DND-41 (cell line): ENCODE measurements around the gene SULT1E1.

ENCODE experiments used
- ATAC-seq: fragments of 200-7000 bp; cut with Tn5 transposase; 3 replicates; pipeline ENCODE4 v1.9.1; 2021; ENCODE audit warnings: low read depth; ENCODE audit not compliant: insufficient read depth
- DNase-seq: peaks from one replicate; pipeline ENCODE4 v3.0.0-alpha.2; 2020
- H2AFZ ChIP-seq: 2 replicates; pipeline ENCODE4 v1.6.0; 2012; ENCODE audit warnings: low read depth, low read length
- H3K27ac ChIP-seq: 2 replicates; pipeline ENCODE4 v1.5.1; 2012; ENCODE audit warnings: low read length, inconsistent platforms
- H3K27me3 ChIP-seq: fragments of 200-600 bp; sonication (generic); 2 replicates; pipeline ENCODE4 v1.6.0; 2012; ENCODE audit warnings: low read length, mild to moderate bottlenecking, inconsistent platforms; ENCODE audit not compliant: insufficient read depth, poor library complexity
- H3K36me3 ChIP-seq: 2 replicates; pipeline ENCODE4 v1.5.1; 2012; ENCODE audit warnings: low read length, inconsistent platforms; ENCODE audit not compliant: insufficient read depth
- H3K4me1 ChIP-seq: 2 replicates; pipeline ENCODE4 v1.5.1; 2012; ENCODE audit warnings: mild to moderate bottlenecking, low read length; ENCODE audit not compliant: insufficient read depth
- H3K4me2 ChIP-seq: 2 replicates; pipeline ENCODE4 v1.6.0; 2012; ENCODE audit warnings: mild to moderate bottlenecking, moderate library complexity, low read length, inconsistent platforms; ENCODE audit not compliant: insufficient read depth
- H3K4me3 ChIP-seq, 2 experiments: fragments of 200-600 bp in 1 of 2; shearing (Covaris generic) in 1 of 2; 2 replicates each; pipeline ENCODE4 v1.5.1; 2012 to 2016; ENCODE audit warnings: inconsistent platforms in 2 of 2, low read length in 2 of 2, mild to moderate bottlenecking in 2 of 2, low read depth in 1 of 2, moderate library complexity in 1 of 2
- H3K79me2 ChIP-seq: 2 replicates; pipeline ENCODE4 v1.6.0; 2012; ENCODE audit warnings: low read length, inconsistent platforms; ENCODE audit not compliant: insufficient read depth
- H3K9ac ChIP-seq: 2 replicates; pipeline ENCODE4 v1.6.0; 2012; ENCODE audit warnings: low read depth, mild to moderate bottlenecking, inconsistent platforms, low read length, moderate library complexity
- H3K9me3 ChIP-seq: 2 replicates; pipeline ENCODE4 v1.5.1; 2012; ENCODE audit warnings: low read length, moderate library complexity, mild to moderate bottlenecking, inconsistent platforms; ENCODE audit not compliant: insufficient read depth, severe bottlenecking
- H4K20me1 ChIP-seq: 2 replicates; pipeline ENCODE4 v1.6.0; 2012; ENCODE audit warnings: low read length; ENCODE audit not compliant: insufficient read depth
- EZH2 ChIP-seq: IDR thresholded peaks from 3 replicates; pipeline ENCODE4 v1.6.1; 2012; ENCODE audit warnings: borderline replicate concordance, low read depth, mild to moderate bottlenecking, moderate library complexity, low read length, inconsistent platforms; ENCODE audit not compliant: severe bottlenecking
- TF ChIP-seq, protein P1 (sequence below): IDR thresholded peaks from 2 replicates; pipeline ENCODE4 v1.5.1; 2012; ENCODE audit warnings: borderline replicate concordance, low read length, moderate library complexity, mild to moderate bottlenecking; ENCODE audit not compliant: poor library complexity, severe bottlenecking; ENCODE audit errors: extremely low read depth

Gene SULT1E1

GRCh38 chr4:69831646-69832325, 28.2 kb downstream of the SULT1E1 start:
- Histone ChIP-seq H3K4me3 (no peak overlapping the region), H3K79me2 (no peaks in the 10 kb centered on the region), H3K4me1 (no peaks in the 10 kb centered on the region), H3K4me2 (no peak overlapping the region), H2AFZ (no peak overlapping the region), H3K9me3 (no peaks in the 10 kb centered on the region), H3K27me3 (peaks cover 7% of the 10 kb centered on the region), H3K27ac (no peak overlapping the region), H3K9ac (no peak overlapping the region), H4K20me1 (no peaks in the 10 kb centered on the region), H3K36me3 (no peaks in the 10 kb centered on the region)
- DNase-seq (no peak), ATAC-seq (no peak)
- TF ChIP-seq EZH2, result no peak
- TF ChIP-seq, protein P1, sequence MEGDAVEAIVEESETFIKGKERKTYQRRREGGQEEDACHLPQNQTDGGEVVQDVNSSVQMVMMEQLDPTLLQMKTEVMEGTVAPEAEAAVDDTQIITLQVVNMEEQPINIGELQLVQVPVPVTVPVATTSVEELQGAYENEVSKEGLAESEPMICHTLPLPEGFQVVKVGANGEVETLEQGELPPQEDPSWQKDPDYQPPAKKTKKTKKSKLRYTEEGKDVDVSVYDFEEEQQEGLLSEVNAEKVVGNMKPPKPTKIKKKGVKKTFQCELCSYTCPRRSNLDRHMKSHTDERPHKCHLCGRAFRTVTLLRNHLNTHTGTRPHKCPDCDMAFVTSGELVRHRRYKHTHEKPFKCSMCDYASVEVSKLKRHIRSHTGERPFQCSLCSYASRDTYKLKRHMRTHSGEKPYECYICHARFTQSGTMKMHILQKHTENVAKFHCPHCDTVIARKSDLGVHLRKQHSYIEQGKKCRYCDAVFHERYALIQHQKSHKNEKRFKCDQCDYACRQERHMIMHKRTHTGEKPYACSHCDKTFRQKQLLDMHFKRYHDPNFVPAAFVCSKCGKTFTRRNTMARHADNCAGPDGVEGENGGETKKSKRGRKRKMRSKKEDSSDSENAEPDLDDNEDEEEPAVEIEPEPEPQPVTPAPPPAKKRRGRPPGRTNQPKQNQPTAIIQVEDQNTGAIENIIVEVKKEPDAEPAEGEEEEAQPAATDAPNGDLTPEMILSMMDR, result no peak

DNA sequence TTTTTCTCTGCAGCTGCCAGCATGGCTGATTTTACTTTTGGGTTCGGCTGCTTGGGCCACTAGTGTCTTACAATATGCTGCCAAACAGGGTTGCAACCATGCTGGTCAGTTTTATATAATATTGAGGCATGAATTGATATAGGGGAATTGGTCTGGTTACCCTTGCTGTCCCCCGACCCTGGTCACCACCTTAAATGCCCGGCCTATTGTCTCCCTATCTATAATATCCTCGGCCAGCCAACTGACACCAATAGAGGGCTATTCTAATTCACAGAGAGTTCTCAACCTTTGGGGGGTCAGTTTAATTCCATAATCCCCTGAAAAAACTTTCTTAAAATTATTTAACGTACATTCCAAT, 28.7 kb downstream of the SULT1E1 start:
- no peaks in the 10 kb centered on the region for H3K36me3 ChIP-seq
- no peaks in the 10 kb centered on the region for H3K79me2 ChIP-seq
- peaks cover 7% of the 10 kb centered on the region for H3K27me3 ChIP-seq
- DNase-seq (no peak), ATAC-seq (no peak)
- no peaks in the 10 kb centered on the region for H3K4me1 ChIP-seq
- H2AFZ ChIP-seq, result no peak overlapping the region
- no peaks in the 10 kb centered on the region for H4K20me1 ChIP-seq
- no peak overlapping the region for H3K9ac ChIP-seq
- H3K27ac ChIP-seq, result no peak overlapping the region
- TF ChIP-seq, protein P1, result no peak
- TF ChIP-seq EZH2, result no peak
- H3K4me3 ChIP-seq, result no peak overlapping the region
- H3K9me3 ChIP-seq, result no peaks in the 10 kb centered on the region
- H3K4me2 ChIP-seq, result no peak overlapping the region

DNA sequence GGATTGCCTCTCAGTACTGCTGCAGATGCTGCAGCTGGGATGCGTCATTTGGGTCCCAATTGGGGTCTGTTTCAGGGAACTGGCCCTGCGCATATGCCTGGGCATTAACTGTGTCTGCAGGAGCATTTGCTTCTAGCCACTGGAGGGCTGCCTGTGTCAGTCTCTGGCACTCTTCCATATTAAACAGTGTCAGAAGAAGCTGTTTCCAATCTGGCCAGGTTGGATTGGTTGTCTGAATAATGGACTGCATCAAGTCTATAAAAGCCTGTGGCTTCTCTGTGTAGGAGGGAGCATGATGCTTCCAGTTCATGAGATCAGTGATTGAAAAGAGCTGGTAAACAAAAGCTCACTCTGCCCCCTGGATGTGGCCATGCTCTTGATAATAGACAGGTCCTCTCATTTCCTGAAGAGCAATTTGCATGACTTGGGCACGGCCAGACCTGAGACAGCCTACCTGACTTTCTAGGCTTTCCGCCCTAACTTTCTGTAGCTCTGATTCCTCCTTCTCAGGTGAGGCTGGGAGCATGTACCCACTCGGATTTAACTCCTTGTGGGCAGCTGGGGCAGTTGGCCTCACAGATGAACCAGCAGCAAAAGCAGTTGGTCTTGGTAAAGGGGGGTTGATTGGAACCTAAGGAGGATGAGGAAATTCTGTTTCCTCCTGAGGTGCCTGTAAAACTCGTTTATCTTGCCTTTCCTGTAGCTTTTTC, 29.2 kb downstream of the SULT1E1 start:
- no peak for DNase-seq
- no peak for ATAC-seq
- peaks cover 7% of the 10 kb centered on the region for H3K27me3 ChIP-seq
- H3K9ac ChIP-seq, result no peak overlapping the region
- no peak for TF ChIP-seq EZH2
- TF ChIP-seq, protein P1, result no peak
- no peak overlapping the region for H3K4me2 ChIP-seq
- H4K20me1 ChIP-seq, result no peaks in the 10 kb centered on the region
- H3K36me3 ChIP-seq, result no peaks in the 10 kb centered on the region
- H3K27ac ChIP-seq, result no peak overlapping the region
- H3K4me1 ChIP-seq, result no peaks in the 10 kb centered on the region
- no peaks in the 10 kb centered on the region for H3K79me2 ChIP-seq
- no peaks in the 10 kb centered on the region for H3K9me3 ChIP-seq
- H2AFZ ChIP-seq, result no peak overlapping the region
- no peak overlapping the region for H3K4me3 ChIP-seq
